ENCODE measurements around the gene JMJD8. TPM values are rescaled to one million over a fixed set of nuclear protein-coding genes. Genes with fewer than 3 reads are reported as not detected.

The JMJD8 gene
- total and polyA plus RNA-seq, 2 experiments from 2014 or later: 48.5 to 82.5 TPM

DNA sequence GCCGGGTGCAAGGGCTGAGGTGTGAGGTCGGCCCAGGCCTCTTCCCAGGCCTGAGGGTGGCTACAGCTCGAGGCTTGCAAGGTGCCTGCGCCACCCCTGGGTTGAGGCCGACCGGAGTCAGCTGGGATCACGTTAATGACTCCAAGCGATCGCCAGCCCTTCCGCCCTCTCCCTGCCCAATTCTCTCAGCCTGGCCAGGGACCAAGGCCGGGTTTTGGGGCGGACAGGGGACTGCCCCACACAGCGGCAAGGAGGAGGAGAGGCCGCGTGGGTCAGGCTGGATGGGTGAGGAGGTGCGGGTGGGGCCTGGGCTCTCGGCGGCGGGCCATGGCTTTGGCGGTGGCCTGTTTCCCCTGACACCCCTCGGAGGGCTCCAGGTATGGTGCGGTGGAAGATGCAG is 9.2 kb upstream of the JMJD8 start:
- Histone ChIP-seq H3K9me2 (ENCODE audit: insufficient read depth) (no peaks in the 10 kb centered on the region), H3K4me1 (ENCODE audit: insufficient read depth) (no peaks in the 10 kb centered on the region; the same call in 1 of the 2 replicates), H3K79me2 (replicated peaks; ENCODE audit: insufficient read depth) (no peaks in the 10 kb centered on the region; the same call in 1 of the 2 replicates), H2AFZ (no peak overlapping the region), H3K4me3 (peak overlapping the region; percentile 68), H3F3A (replicated peaks; ENCODE audit: low read depth) (0 out of 2 replicates have a peak, but pooled peaks cover 3% of the 10 kb centered on the region), H4K20me1 (replicated peaks; ENCODE audit: insufficient read depth) (no peaks in the 10 kb centered on the region; the same call in 1 of the 2 replicates), H3K27me3 (ENCODE audit: insufficient read depth) (peaks cover 64% of the 10 kb centered on the region), H3K27ac (ENCODE audit: low read depth) (no peak overlapping the region), H3K36me3 (ENCODE audit: insufficient read depth) (no peaks in the 10 kb centered on the region), H3K4me2 (peak overlapping the region; percentile 85)
- TF ChIP-seq EZH2 (IDR thresholded peaks at IDR 0.05; ENCODE audit: low read depth, unreplicated experiment) (peak; percentile 43), ZNF114 (CRISPR knock-in tag; IDR thresholded peaks at IDR 0.05) (no peak)
- peak; percentile 2; the same call in 2 of the 3 replicates for ATAC-seq
- Mint-ChIP-seq H3K4me1 (peaks cover 3% of the 10 kb centered on the region; the same call in 2 of the 3 replicates), H3K27ac (no peak overlapping the region), H3K4me3 (peak overlapping the region; percentile 62; the same call in 2 of the 3 replicates), H3K27me3 (ENCODE audit: insufficient read depth, low read depth, poor library complexity) (peaks cover 47% of the 10 kb centered on the region), H3K36me3 (ENCODE audit: low read depth) (no peaks in the 10 kb centered on the region), H3K9me3 (no peaks in the 10 kb centered on the region; the same call in 1 of the 3 replicates)
- DNase-seq (ENCODE audit: low spot score): no peak

DNA sequence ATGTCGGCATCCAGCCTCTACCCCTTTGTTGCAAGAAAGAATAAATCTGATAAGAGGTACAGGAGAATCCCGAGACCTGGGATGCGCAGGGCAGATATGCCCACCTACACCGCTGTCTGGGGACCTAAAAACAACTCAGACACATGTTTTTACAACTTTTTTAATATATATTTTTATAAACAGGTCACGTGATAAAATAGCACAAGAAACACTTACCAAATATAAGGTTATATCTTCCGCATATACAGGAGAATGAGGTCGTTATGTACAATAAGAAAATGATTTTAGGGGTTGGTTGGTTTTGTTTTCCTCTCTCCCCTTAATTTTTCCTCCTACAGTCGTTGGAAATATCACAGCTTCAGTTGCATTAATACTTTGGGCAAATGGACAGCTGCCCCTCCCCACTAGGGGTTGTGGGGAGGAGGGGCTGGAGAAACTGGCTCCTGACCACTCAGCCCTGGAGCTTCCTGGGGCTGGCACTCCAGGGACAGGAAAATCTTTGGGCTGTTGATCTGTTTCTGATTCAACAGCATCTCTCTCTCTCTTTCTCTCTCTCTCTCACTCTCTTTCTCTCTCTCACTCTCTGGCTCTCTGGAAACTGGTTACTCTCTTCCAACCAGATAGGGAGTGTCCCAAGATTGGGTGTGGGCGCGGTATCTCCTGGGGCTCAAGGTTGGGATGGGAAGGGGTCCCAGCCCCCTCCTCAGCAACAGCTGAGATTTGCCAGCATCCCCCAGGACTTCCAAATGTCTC is 8.4 kb upstream of the JMJD8 start:
- Histone ChIP-seq H3F3A (replicated peaks; ENCODE audit: low read depth) (0 out of 2 replicates have a peak, but pooled peaks cover 3% of the 10 kb centered on the region), H3K36me3 (ENCODE audit: insufficient read depth) (no peaks in the 10 kb centered on the region), H2AFZ (no peak overlapping the region), H3K27ac (ENCODE audit: low read depth) (no peak overlapping the region), H3K27me3 (ENCODE audit: insufficient read depth) (peaks cover 57% of the 10 kb centered on the region), H3K9me2 (ENCODE audit: insufficient read depth) (no peaks in the 10 kb centered on the region), H3K4me2 (no peak overlapping the region), H3K79me2 (replicated peaks; ENCODE audit: insufficient read depth) (no peaks in the 10 kb centered on the region; the same call in 1 of the 2 replicates), H3K4me3 (no peak overlapping the region), H3K4me1 (ENCODE audit: insufficient read depth) (no peaks in the 10 kb centered on the region; the same call in 1 of the 2 replicates), H4K20me1 (replicated peaks; ENCODE audit: insufficient read depth) (no peaks in the 10 kb centered on the region; the same call in 1 of the 2 replicates)
- Mint-ChIP-seq H3K27ac (no peak overlapping the region), H3K9me3 (no peaks in the 10 kb centered on the region; the same call in 1 of the 3 replicates), H3K4me3 (peak overlapping the region; percentile 4; the same call in 1 of the 3 replicates), H3K36me3 (ENCODE audit: low read depth) (peaks cover 2% of the 10 kb centered on the region; the same call in 1 of the 3 replicates), H3K4me1 (peaks cover 3% of the 10 kb centered on the region; the same call in 2 of the 3 replicates), H3K27me3 (ENCODE audit: insufficient read depth, low read depth, poor library complexity) (peaks cover 39% of the 10 kb centered on the region)
- ATAC-seq (no peak), DNase-seq (ENCODE audit: low spot score) (no peak)
- TF ChIP-seq EZH2 (IDR thresholded peaks at IDR 0.05; ENCODE audit: low read depth, unreplicated experiment) (no peak), ZNF114 (CRISPR knock-in tag; IDR thresholded peaks at IDR 0.05) (no peak), JUNB (IDR thresholded peaks at IDR 0.05; ENCODE audit: unreplicated experiment) (no peak), CREB1 (CRISPR knock-in tag; IDR thresholded peaks at IDR 0.05; ENCODE audit: low read depth) (no peak), STAT1 (IDR thresholded peaks at IDR 0.05; ENCODE audit: unreplicated experiment) (no peak), ZNF331 (CRISPR knock-in tag; IDR thresholded peaks at IDR 0.05; ENCODE audit: low read depth) (no peak), EZH2phosphoT487 (IDR thresholded peaks at IDR 0.05; ENCODE audit: unreplicated experiment) (no peak), ETS1 (IDR thresholded peaks at IDR 0.05) (no peak), ZNF462 (CRISPR knock-in tag; IDR thresholded peaks at IDR 0.05) (no peak)
- TF ChIP-seq, protein P1, sequence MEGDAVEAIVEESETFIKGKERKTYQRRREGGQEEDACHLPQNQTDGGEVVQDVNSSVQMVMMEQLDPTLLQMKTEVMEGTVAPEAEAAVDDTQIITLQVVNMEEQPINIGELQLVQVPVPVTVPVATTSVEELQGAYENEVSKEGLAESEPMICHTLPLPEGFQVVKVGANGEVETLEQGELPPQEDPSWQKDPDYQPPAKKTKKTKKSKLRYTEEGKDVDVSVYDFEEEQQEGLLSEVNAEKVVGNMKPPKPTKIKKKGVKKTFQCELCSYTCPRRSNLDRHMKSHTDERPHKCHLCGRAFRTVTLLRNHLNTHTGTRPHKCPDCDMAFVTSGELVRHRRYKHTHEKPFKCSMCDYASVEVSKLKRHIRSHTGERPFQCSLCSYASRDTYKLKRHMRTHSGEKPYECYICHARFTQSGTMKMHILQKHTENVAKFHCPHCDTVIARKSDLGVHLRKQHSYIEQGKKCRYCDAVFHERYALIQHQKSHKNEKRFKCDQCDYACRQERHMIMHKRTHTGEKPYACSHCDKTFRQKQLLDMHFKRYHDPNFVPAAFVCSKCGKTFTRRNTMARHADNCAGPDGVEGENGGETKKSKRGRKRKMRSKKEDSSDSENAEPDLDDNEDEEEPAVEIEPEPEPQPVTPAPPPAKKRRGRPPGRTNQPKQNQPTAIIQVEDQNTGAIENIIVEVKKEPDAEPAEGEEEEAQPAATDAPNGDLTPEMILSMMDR (conservative IDR thresholded peaks at IDR 0.05; ENCODE audit: low read depth in 2 of 2): no peak
